ENCODE measurements around the gene SNCAIP. TPM values are rescaled to one million over a fixed set of nuclear protein-coding genes. Genes with fewer than 3 reads are reported as not detected.

SNCAIP gene
- total RNA-seq, result 0.23 TPM

DNA sequence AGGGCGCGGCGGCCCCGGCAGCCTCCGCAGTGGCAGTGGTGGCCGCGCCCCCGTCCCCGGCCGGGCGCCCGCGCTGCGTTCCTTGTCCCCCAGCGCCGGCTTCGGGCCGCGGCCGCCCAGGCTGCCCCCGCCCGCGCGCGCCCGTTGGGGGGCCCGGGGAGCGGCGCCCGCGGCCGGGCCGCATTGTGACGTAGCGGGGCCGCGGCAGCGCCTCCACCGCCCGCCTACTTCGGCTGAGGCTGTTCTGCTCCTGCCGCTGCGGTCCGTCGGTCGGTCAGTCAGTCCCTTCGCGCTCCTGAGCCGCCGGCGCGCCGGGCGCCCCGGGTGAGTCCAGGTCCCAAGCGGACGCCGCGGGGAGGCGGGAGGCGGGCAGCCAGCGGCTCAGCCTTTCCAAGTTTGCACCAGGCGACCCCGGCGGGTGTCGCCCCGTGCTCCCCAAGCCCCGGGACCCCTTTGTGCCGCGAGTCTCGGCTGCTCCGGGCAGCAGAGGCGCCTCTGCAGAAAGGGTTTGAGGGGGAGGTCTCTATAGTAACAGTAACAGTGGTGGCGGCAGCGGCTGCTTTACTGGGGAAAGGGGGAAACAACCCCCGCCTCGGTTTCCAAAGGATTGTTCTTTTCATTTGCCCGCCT is at the start of gene SNCAIP:
SNCAIP (plus strand) TSS at position 277 of the 630 bp plus-strand sequence. CDS start 78,898 bp downstream, outside the sequence.
- DNase-seq (ENCODE audit: low spot score) (peak; percentile 49), ATAC-seq (peak; percentile 92)

DNA sequence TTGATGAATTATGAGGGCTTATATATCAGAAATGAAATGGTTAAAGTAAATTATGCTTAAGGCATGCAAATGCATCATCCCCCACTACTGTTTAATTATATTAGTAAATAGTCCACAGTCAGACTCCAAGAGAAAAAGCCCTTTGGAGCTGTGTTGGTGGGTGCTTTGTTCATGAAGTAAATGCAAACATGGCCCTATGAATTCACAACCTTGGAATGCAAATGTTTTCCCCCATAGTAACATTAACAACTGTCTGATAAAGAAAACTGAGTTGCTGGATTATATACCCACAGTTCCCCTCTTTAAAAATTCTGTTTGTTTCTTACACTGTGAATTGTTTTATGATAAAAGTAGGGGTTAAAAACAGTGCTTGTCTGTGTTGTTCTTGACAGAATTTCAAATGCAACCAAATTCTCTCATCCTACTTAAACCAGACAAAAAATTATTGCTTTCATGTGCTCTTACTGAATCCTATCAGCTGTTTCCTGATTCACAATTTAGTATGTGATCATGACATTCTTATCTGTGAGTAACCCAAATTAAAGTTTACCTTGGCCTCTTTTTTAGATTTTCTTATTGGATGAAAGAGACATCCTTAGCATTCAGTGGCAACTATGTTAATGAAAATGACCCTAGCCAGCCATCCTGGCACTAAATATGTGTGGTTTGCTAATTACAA is 48.5 kb upstream of the SNCAIP start:
- DNase-seq (ENCODE audit: low spot score), result no peak
- ATAC-seq, result no peak

DNA sequence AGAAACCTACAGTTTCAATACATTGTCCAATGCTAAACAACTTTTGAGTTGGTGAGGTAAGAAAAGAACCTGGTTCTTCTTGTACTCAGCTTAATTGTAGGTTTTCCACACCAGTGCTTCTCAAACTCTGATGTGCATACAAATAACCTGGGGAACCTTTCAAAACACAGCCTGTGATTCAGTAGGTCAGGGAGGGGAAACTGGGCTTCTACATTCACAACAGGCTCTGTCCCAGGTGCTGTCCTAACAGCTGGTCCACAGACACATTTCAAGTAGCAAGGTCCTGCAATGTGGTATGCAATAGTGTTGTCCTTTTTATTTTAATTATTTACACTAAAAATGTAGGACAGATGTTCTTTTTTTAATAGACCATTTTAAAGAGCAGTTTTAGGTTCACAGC is 47.4 kb upstream of the SNCAIP start:
- no peak for DNase-seq (ENCODE audit: low spot score)
- ATAC-seq, result no peak

DNA sequence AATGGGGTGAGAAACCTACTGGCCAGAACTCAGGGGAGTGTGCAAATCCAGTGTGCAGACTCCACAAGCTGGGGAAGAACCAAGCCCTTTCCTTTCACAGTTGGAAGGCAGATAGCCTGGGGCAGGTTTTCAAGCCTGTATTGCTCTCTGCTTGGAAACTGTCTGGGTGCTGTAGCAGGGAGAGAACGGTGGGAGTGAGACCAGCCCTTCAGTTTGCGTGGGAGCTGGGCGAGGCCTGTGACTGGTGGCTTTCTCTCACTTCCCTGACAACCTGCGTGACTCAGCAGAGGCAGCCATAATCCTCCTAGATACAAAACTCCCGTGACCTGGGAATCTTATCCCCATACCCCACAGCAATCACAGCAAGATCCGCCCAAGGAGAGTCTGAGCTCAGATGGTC is 44.9 kb upstream of the SNCAIP start:
- no peak for ATAC-seq
- DNase-seq (ENCODE audit: low spot score), result no peak

DNA sequence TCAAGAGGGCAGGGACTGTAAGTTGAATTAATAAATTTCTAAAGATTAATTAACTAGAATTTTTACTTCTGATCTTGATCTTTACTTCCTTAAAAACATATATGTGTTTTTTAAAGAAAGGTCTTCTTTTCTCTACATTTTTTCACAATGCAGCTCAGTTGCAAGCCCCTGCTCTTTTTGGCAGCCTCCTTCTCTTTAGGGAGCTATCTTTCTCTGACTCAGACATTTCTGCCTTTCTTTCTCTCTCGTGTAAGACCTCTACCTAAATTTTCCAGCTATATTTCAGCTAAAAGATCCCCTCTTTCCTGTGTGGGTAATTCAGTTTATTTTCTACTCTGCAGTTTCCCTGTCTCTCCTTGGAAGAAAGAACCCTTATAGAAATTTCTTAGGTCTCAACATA is 38.3 kb upstream of the SNCAIP start:
- ATAC-seq (no peak), DNase-seq (ENCODE audit: low spot score) (no peak)

DNA sequence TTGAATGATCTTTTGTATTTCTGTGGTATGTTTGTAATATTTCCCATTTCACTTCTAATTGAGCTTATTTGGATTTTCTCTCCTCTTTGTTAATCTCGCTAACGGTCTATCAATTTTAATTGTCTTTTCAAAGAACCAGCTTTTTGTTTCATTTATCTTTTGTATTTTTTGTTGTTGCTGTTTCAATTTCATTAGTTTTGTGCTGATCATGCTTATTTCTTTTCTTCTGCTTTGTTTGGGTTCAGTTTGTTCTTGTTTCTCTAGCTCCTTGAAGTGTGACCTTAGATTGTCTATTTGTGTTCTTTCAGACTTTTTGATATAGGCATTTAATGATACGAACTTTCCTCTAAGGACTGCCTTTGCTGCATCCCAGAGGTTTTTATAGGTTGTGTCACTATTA is 28.4 kb upstream of the SNCAIP start:
- no peak for ATAC-seq

DNA sequence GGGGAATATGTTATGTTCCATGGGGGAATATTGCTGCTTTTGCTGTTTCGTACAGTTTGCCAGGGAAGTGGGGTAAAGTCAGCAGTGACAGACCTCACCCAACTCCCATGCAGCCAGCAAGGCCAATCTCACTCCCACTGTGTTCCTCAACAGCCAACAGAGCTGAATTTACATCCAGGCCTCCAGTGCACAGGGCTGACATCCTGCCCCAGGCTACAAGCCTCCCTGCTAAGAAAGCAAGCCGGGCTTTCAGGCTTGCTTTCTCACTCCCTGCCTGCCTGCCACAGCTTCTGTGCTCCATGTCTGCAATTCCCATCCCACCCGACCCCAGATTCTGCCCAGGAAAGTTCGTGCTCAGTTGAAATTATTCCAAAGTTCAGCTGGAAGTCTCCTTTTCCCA is 25.5 kb upstream of the SNCAIP start:
- ATAC-seq (no peak), DNase-seq (ENCODE audit: low spot score) (no peak)

More for the DNA sequence above, 28.4 kb upstream of the SNCAIP start:
- no peak for DNase-seq (ENCODE audit: low spot score)

DNA sequence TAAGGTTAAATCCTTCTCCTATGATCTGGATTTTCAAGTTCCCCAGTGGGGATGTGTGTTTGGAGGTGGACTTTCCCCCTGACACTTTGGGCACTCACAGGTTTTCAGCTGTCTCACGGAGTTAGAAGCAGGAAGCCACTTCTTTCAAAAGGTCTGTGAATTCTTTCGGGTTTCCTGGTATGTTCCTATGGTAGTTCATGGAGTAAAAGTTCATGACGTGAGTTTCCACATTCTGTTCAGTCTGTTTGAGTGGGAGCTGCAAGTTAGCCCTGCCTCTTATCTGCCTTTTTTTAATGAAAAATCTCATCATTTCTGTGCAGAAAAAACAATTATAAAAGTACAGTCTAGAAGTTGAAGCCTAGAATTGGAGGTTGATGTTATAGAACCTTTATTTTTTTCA is 24.9 kb upstream of the SNCAIP start:
- DNase-seq (ENCODE audit: low spot score) (no peak), ATAC-seq (no peak)

DNA sequence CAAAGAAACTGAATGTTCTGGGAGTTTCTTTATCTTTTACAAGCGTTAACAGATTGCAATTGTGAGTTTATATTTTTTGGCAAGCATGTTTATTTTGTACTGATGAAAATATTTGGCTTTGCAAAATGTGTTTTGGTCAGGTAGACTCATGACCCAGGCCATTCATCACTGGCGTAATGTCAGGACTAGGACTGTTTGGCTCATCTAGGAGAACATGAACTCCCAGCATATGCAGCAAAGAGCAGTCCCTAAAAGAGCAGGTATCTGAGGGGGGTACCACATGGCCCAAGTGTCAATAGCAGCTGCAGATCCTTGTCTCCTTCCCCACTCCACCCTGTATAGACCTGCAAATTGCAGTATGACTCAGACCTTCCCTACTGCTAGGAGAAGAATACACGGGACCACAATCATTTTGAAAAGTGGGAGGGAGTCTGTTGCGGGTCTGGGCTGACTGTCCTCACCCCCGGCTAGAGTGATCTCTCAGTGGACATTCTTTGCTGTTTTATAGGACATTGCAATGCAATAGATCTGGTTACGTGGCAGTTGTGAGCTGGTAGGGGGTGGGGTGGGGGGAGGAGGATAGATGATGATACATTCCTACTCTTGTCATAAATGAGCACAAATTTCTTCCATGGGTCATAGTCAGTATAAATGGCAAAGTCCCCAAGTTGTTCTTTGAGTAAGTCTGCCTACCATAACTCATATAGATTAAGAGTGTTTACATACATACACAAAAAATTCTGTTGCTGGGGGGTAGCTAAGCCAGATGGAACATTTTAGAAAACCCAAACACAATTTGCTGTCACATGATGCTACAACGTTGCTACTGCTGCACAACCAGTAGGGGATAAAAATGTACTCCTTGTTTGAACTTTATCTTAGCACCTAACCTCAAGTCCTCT is 20.8 kb upstream of the SNCAIP start:
- no peak for ATAC-seq
- no peak for DNase-seq (ENCODE audit: low spot score)

DNA sequence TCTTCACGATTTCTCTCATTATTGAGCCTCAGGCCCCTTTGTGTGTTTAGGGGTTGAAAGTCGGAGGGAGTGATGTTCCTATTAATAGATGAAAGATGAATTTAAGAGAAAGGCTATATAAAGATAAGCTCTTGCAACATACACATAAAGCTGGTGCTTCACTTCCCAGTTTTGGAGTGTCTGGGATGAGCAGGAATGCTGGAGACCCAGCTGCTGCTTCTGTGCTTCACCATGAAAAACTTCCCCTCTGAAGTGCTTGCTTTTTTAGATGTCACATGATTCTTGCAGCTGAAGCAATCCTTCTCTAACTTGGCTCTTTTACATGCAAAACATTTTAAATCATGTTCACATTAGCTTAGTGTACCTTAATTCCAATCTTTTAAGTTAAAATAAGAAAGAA is 19.7 kb upstream of the SNCAIP start:
- ATAC-seq (no peak), DNase-seq (ENCODE audit: low spot score) (no peak)

DNA sequence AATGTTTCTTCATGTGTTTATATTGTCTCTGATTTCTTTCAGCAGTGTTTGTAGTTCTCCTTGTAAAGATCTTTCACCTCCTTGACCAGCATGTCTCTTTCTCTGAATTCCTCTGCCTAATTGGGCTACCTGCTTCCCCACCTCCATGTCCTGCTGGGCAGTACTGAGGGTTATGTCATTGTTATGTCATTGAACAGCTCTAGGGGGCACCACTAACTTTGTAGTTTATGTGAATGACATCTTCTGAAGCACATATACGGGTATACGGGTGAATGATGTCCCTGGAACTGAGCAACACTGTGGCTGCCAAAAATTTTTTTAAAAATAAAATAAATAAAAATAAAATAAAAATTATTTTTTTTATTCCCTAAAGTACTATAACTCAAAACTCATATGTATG is 16.9 kb upstream of the SNCAIP start:
- DNase-seq (ENCODE audit: low spot score) (no peak), ATAC-seq (peak; percentile 80)

DNA sequence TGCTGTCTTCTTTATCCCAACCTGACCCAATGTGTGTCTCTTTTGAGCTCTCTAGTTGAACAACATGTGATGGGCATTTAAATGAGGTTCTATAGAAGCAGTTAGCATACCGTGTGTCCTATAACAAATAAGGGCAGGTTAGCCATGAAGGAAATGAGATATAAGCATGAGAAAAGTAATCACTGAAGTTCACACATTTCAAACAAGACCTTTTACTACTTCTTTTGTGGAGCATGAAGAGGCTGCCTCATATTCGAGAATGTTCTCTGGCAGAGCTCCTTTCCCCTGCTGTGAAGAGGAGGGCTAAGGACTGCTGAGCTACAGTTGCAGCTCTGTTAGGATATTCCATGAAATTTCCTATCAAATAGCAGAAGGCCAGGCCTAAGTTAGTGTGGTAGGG is 15.2 kb upstream of the SNCAIP start:
- DNase-seq (ENCODE audit: low spot score) (no peak), ATAC-seq (no peak)

DNA sequence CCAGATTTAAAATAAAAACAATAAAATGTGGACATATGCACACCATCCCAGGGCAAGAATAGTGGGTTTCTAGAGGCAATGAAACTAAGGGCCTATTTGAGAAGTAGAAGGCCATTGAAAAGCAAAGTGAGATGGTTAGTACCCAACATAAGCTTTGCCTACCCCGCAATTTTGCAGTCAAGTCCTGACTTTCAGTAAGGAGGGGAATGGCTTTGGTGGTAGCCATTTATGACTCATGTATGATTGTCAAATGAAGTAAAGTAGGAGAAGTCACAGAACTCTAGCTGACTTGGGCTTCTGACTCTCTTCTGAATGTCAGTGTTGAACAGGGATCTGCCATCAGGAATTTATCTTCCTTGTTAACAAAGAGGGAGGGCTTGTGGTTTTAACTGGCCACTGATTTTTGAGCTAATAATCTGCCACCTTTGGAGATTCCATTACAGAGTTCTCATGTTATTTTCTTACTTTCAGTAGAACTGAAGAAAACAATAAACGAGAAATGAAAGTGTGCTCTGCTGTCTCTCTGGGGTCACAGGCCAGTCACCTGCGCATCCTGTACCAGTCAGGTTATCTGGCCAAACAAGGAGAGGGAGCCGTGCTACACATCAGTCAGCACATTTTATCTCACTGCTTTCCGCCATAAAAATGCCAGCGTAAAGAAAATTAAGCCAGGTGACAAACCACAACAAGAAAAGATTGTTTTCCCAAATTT is 14.3 kb upstream of the SNCAIP start:
- ATAC-seq, result no peak
- no peak for DNase-seq (ENCODE audit: low spot score)

DNA sequence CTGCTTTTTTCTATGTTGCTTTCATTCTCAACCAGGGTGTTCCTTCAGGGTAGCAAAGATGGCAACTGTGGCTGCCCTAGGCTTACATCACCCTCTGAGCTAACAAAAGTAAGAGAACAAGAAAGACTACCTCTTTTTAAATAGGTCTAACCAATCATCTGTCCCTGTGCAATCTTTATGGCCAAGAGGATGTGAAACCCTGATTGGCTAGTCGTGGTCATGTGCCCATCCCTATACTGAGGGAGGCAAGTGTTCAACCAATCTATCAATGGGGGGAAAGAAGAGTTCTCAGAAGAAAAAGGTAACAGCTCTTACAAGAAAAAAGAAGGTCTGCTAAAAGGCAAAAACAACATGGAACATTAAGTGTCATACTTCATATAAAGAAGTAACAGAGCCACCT is 11.7 kb upstream of the SNCAIP start:
- no peak for ATAC-seq

DNA sequence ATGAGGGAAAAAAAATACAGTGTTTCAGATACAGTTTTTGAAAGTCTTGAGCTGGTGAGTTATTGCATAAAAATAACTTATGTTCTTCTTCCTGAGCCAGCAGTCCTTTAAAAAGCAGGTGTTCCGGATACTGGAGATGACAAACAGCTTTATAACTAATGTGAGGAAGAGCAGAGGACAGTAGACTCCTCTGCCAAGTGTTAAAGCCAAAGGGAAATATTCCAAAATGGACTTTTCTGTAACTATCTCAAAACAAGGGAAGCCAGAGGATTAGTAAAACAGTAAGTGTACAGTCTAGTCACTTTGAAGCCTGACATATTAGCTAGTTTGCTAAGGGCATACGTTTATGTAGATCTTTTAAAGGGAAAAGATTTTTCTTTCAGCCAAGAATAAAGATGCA is 11.0 kb upstream of the SNCAIP start:
- ATAC-seq (no peak), DNase-seq (ENCODE audit: low spot score) (no peak)

More for the DNA sequence above, 11.7 kb upstream of the SNCAIP start:
- DNase-seq (ENCODE audit: low spot score), result no peak

DNA sequence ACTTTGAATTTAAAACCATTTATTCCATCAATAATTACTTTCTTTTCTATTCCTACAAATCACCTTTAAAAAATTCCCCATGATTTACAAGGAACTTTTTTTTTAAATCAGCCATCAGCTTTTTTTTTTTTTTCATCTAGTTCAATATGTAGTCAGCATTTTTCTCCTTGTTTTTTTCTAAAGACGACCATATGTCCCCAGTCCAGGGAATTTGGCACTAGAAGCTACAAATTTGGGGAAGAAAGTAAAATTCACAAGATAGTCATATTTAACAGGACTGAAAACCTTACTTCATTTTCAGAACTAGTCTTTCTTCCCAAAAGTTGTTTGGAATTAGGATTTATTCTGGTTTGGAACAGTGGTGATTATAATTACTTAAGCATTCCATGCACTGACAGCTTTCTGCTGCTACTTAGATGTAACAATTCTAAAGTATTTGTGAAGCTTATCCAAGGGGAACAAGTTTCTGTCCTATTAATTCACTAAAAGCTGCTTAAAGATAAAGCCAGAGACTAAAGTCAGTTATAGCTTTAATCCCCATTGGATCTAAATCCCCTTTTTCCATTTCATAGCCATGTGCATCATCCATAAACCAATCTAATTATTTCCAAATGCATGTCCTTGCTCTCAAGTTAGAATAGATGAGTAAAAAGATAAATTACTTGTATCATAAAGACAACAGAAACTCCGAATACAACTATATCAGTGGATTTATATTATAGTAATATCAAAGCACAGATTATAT is 7.4 kb upstream of the SNCAIP start:
- ATAC-seq, result no peak
- no peak for DNase-seq (ENCODE audit: low spot score)

DNA sequence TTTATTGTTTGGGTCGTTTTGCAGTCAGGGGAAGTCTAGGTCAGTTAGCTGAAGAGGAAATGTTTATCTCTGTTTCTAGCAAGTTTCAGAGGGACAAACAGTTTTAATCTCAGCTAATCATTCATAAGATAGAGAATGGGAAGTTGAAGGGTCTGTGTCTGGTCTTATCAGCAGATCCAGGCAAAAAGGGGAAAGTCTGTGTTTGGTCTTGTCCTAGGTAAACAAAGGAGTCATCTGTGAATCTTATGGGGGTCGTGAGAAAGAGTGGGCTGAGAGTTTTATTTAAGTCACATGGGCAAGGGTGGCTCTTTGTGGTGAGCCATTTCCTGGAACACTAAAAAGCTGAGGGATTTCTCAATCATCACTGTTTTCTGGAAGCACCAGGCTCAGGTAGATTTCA is 5.6 kb upstream of the SNCAIP start:
- no peak for ATAC-seq
- DNase-seq (ENCODE audit: low spot score), result no peak

DNA sequence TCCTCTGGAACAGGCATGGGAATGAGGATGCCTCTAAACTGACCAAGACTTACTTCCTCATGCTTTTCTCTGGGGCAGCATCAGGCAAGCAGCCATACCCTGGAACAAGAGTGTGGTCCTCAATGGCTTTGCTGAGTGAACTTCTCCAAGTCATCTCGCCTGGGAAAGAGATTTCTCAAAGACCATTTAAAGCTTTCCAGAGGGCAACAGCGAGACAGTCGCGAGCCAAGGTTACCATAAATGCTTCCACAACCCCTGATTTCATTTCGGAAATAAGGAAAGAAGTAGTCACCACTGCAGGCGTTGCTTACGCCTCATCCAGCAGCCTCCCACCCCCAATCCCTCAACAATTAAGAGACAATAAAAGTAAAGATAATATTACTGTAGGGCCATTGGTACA is 1.1 kb upstream of the SNCAIP start:
- no peak for ATAC-seq
- DNase-seq (ENCODE audit: low spot score), result no peak

DNA sequence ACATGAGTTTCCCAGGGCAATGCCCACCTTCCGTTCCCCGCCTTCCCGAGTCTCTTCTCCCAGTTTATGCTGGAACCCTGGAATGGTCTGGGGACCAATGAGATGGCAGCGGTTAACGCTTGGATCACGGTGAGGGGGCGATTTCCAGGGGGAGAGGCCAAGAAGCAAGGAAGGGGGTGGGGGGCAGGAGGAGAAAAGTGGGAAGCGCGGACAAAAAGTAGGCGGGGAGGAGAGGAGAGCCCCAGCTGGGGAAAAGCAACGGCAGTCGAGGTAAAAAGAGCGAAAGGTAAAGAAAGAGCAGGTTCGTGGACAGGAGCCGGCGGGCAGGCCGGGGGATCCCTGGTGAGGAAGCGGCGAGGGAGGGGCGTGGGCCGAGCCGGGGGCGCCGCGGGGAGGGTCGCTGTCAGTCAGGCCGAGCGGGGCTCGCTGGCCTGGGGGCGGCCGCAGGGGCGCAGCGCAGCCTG is 508 bp upstream of the SNCAIP start:
- ATAC-seq (no peak), DNase-seq (ENCODE audit: low spot score) (no peak)

Data from left lobe of liver (tissue), 2 donors.